Cortex of kidney (tissue), 1 donor: ENCODE results near the gene RAB11FIP3.

Experiments used
- DNase-seq: peaks from one replicate; lab custom pipeline; 2025; lab: John Stamatoyannopoulos, UW

Gene RAB11FIP3

GRCh38 chr16:424033-424622, 1.3 kb upstream of the RAB11FIP3 start:
- DNase-seq, result no peak

- DNase-seq, result no peak
Measured at GRCh38 chr16:424623-425081, 797 bp upstream of the RAB11FIP3 start.

GRCh38 chr16:425740-426114, 278 bp downstream of the RAB11FIP3 start:
- no peak for DNase-seq

GRCh38 chr16:426115-426905, 861 bp downstream of the RAB11FIP3 start:
- no peak for DNase-seq

- DNase-seq, result no peak
Measured at GRCh38 chr16:426906-427249, 1.4 kb downstream of the RAB11FIP3 start.

GRCh38 chr16:427250-427649, 1.8 kb downstream of the RAB11FIP3 start:
- no peak for DNase-seq

- DNase-seq, result no peak
Measured at GRCh38 chr16:430904-431303, 5.5 kb downstream of the RAB11FIP3 start.

- DNase-seq, result no peak
Measured at GRCh38 chr16:440627-441026, 15.2 kb downstream of the RAB11FIP3 start.

GRCh38 chr16:441447-441846, 16.0 kb downstream of the RAB11FIP3 start:
- DNase-seq, result no peak

- no peak for DNase-seq
Measured at GRCh38 chr16:442976-443375, 17.5 kb downstream of the RAB11FIP3 start.

- DNase-seq, result no peak
Measured at GRCh38 chr16:444027-444426, 18.6 kb downstream of the RAB11FIP3 start.

GRCh38 chr16:445566-445965, 20.1 kb downstream of the RAB11FIP3 start:
- DNase-seq, result no peak

GRCh38 chr16:450385-450784, 24.9 kb downstream of the RAB11FIP3 start:
- DNase-seq, result no peak

- no peak for DNase-seq
Measured at GRCh38 chr16:450785-451512, 25.5 kb downstream of the RAB11FIP3 start.

GRCh38 chr16:454397-454940, 29.0 kb downstream of the RAB11FIP3 start:
- no peak for DNase-seq

- DNase-seq, result no peak
Measured at GRCh38 chr16:455453-455852, 30.0 kb downstream of the RAB11FIP3 start.

- DNase-seq, result no peak
Measured at GRCh38 chr16:456891-457483, 31.5 kb downstream of the RAB11FIP3 start.

GRCh38 chr16:457732-458400, 32.4 kb downstream of the RAB11FIP3 start:
- no peak for DNase-seq

- DNase-seq, result no peak
Measured at GRCh38 chr16:459761-460160, 34.3 kb downstream of the RAB11FIP3 start.

GRCh38 chr16:460787-461186, 35.3 kb downstream of the RAB11FIP3 start:
- no peak for DNase-seq

GRCh38 chr16:463071-463470, 37.6 kb downstream of the RAB11FIP3 start:
- no peak for DNase-seq

- no peak for DNase-seq
Measured at GRCh38 chr16:466651-467050, 41.2 kb downstream of the RAB11FIP3 start.
